ENCODE results near the gene NHLH2.

NHLH2 gene

GRCh38 chr1:115837740-115838421 lies 3.0 kb downstream of the NHLH2 start:
- no peak for DNase-seq

- no peak for DNase-seq
These were observed 3.6 kb downstream of the NHLH2 start for GRCh38 chr1:115837341-115837739.

- DNase-seq: no peak
These were observed 7.1 kb downstream of the NHLH2 start for GRCh38 chr1:115833856-115834255.

- DNase-seq: no peak
These were observed 8.3 kb downstream of the NHLH2 start for GRCh38 chr1:115832651-115833050.

GRCh38 chr1:115830963-115831362 lies 10.0 kb downstream of the NHLH2 start:
- no peak for DNase-seq

GRCh38 chr1:115829947-115830346 lies 11.0 kb downstream of the NHLH2 start:
- no peak for DNase-seq

- no peak for DNase-seq
These were observed 11.8 kb downstream of the NHLH2 start for GRCh38 chr1:115829023-115829674.

- no peak for DNase-seq
These were observed 12.6 kb downstream of the NHLH2 start for GRCh38 chr1:115828101-115829022.

- no peak for DNase-seq
These were observed 13.4 kb downstream of the NHLH2 start for GRCh38 chr1:115827452-115828044.

- no peak for DNase-seq
These were observed 14.3 kb downstream of the NHLH2 start for GRCh38 chr1:115826628-115827027.

- DNase-seq: no peak
These were observed 18.8 kb downstream of the NHLH2 start for GRCh38 chr1:115822117-115822516.

- no peak for DNase-seq
These were observed 25.2 kb downstream of the NHLH2 start for GRCh38 chr1:115815694-115816093.

- no peak for DNase-seq
These were observed 26.1 kb downstream of the NHLH2 start for GRCh38 chr1:115814685-115815398.

- no peak for DNase-seq
These were observed 27.2 kb downstream of the NHLH2 start for GRCh38 chr1:115813727-115814126.

- DNase-seq: no peak
These were observed 29.6 kb downstream of the NHLH2 start for GRCh38 chr1:115811140-115811828.

- DNase-seq: no peak
These were observed 30.3 kb downstream of the NHLH2 start for GRCh38 chr1:115810609-115811008.

GRCh38 chr1:115809847-115810246 lies 31.1 kb downstream of the NHLH2 start:
- DNase-seq: no peak

GRCh38 chr1:115809076-115809475 lies 31.9 kb downstream of the NHLH2 start:
- DNase-seq: no peak

- DNase-seq: peak; percentile 5
These were observed 33.2 kb downstream of the NHLH2 start for GRCh38 chr1:115807723-115808122.

GRCh38 chr1:115805597-115805996 lies 35.3 kb downstream of the NHLH2 start:
- no peak for DNase-seq

- no peak for DNase-seq
These were observed 38.5 kb downstream of the NHLH2 start for GRCh38 chr1:115802416-115802815.

GRCh38 chr1:115797486-115797885 lies 43.4 kb downstream of the NHLH2 start:
- no peak for DNase-seq

All from NCI-H2081 treated with DMSO at 0.1 percent for 48 hours (cell line).